ENCODE measurements around the gene GPR78. TPM values are rescaled to one million over a fixed set of nuclear protein-coding genes. Genes with fewer than 3 reads are reported as not detected.
A peak's percentile ranks its signal among the peaks of the same experiment; 100 is the strongest.

GPR78 gene
- total and polyA plus RNA-seq, 2 of the 8 experiments (the other 6 are each of a cell fraction or from before 2014, with no cell fraction given) = 1.0 to 3.0 TPM

DNA sequence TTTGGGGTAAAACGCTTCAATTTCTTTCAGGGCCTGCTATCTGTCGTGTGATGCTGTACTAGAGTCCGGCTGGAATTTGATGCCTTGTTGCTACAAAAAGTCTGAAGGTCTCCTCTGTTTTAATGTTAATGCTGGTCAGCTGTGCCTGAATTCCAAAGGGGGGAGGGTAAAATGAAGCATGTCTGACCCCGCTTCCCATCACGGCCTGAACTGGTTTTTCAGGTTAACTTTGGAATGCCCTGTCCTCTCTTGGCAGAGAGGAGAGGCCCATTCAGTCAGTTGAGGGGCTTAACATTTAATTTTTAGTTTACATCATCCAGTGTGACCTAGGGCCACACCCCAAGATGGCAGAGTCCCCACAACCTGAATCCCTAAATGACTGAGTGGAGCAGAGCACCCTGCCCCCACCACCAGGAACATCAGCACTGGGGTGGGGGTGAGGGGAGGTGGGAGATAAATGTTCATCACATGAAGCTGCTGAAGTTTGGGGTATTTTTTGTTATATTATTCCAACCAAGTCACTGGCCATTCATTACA lies 47.9 kb upstream of the GPR78 start (continued):
- TF ChIP-seq POLR2A (IDR thresholded peaks at IDR 0.05; ENCODE audit: control extremely low read depth in 1 of 2, low read depth in 2 of 2, low read length in 2 of 2) (no peak), EZH2 (IDR thresholded peaks at IDR 0.05; ENCODE audit: low read depth, low read length, severe bottlenecking) (no peak), TEAD4 (IDR thresholded peaks at IDR 0.05; ENCODE audit: low read depth, low read length) (peak; percentile 72), KDM1A (IDR thresholded peaks at IDR 0.05; ENCODE audit: borderline replicate concordance, low read length) (no peak), NANOG (IDR thresholded peaks at IDR 0.05; ENCODE audit: insufficient read depth, low read depth, low read length, poor library complexity, severe bottlenecking) (no peak), CREB1 (IDR thresholded peaks at IDR 0.05) (no peak), JUND (IDR thresholded peaks at IDR 0.05; ENCODE audit: low read length) (no peak), NRF1 (IDR thresholded peaks at IDR 0.05; ENCODE audit: low read depth, low read length) (no peak), HDAC6 (IDR thresholded peaks at IDR 0.05; ENCODE audit: low read depth, low read length) (no peak), RXRA (IDR thresholded peaks at IDR 0.05; ENCODE audit: insufficient read depth, low read depth, low read length) (no peak), PHF8 (conservative IDR thresholded peaks at IDR 0.05; ENCODE audit: low read depth, low read length) (no peak), GABPA (IDR thresholded peaks at IDR 0.05; ENCODE audit: borderline replicate concordance, insufficient read depth, low read length) (no peak), SAP30 (IDR thresholded peaks at IDR 0.05; ENCODE audit: insufficient read depth, insufficient replicate concordance, low read length) (no peak), RFX5 (IDR thresholded peaks at IDR 0.05; ENCODE audit: borderline replicate concordance, low read depth, low read length) (no peak), CBX8 (IDR thresholded peaks at IDR 0.05; ENCODE audit: borderline replicate concordance, low read depth, low read length) (no peak), SP2 (IDR thresholded peaks at IDR 0.05; ENCODE audit: low read length) (no peak), SIRT6 (IDR thresholded peaks at IDR 0.05; ENCODE audit: low read length) (no peak), TCF12 (IDR thresholded peaks at IDR 0.05; ENCODE audit: low read depth, low read length) (0 out of 2 replicates have a peak, but pooled peaks have one; percentile 31), CEBPB (IDR thresholded peaks at IDR 0.05; ENCODE audit: low read depth, low read length) (no peak)
- TF ChIP-seq, protein P1, sequence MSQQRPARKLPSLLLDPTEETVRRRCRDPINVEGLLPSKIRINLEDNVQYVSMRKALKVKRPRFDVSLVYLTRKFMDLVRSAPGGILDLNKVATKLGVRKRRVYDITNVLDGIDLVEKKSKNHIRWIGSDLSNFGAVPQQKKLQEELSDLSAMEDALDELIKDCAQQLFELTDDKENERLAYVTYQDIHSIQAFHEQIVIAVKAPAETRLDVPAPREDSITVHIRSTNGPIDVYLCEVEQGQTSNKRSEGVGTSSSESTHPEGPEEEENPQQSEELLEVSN (IDR thresholded peaks at IDR 0.05) = no peak
- TF ChIP-seq, protein P2, sequence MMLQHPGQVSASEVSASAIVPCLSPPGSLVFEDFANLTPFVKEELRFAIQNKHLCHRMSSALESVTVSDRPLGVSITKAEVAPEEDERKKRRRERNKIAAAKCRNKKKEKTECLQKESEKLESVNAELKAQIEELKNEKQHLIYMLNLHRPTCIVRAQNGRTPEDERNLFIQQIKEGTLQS (IDR thresholded peaks at IDR 0.05; ENCODE audit: insufficient read depth, low read depth, low read length) = no peak
- TF ChIP-seq, protein P3, sequence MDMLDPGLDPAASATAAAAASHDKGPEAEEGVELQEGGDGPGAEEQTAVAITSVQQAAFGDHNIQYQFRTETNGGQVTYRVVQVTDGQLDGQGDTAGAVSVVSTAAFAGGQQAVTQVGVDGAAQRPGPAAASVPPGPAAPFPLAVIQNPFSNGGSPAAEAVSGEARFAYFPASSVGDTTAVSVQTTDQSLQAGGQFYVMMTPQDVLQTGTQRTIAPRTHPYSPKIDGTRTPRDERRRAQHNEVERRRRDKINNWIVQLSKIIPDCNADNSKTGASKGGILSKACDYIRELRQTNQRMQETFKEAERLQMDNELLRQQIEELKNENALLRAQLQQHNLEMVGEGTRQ (IDR thresholded peaks at IDR 0.05; ENCODE audit: low read length) = no peak

Measured in H1 (cell line).